Measurements from ENCODE around the gene TXNL4B. TPM values are rescaled to one million over a fixed set of nuclear protein-coding genes. Genes with fewer than 3 reads are reported as not detected.
"Not testable (repeated sequence)": the region's sequence is repeated elsewhere in the genome, so short reads cannot be mapped to it uniquely, and the experiment has no call there.

Gene TXNL4B
- total and polyA plus RNA-seq, 12 donors, result 3.8 to 18.3 (median 10.0) TPM

- peaks cover 0 to 46% of the 10 kb centered on the region in 2 donors for H3K36me3 ChIP-seq (replicated peaks in 1 of 2)
- no peaks in the 10 kb centered on the region for H3K4me1 ChIP-seq (replicated peaks in 1 of 2)
- intact Hi-C loops (cut with DNase I), result no loop called here
- H3K4me3 ChIP-seq, result no peak overlapping the region
- no peak for TF ChIP-seq CTCF (IDR thresholded peaks at IDR 0.05)
- no peak for TF ChIP-seq POLR2A (IDR thresholded peaks at IDR 0.05)
- H3K27me3 ChIP-seq, result no peaks in the 10 kb centered on the region
- H3K27ac ChIP-seq, result no peak overlapping the region
- no peak for DNase-seq
- no peaks in the 10 kb centered on the region for H3K9me3 ChIP-seq (replicated peaks in 1 of 3)
- 95 to 99% (median 98%) methylated on average over 10 of the region's 10 CpGs for WGBS, 4 donors
Measured at GRCh38 chr16:72084445-72084844, 9.0 kb downstream of the TXNL4B start.

GRCh38 chr16:72083778-72084404 is 9.5 kb downstream of the TXNL4B start:
- intact Hi-C loops (cut with DNase I), result no loop called here
- no peak for DNase-seq
- TF ChIP-seq POLR2A (IDR thresholded peaks at IDR 0.05), result no peak
- no peak for TF ChIP-seq CTCF (IDR thresholded peaks at IDR 0.05)
- no peak overlapping the region for H3K27ac ChIP-seq
- H3K27me3 ChIP-seq, result no peaks in the 10 kb centered on the region
- no peaks in the 10 kb centered on the region for H3K9me3 ChIP-seq (replicated peaks in 1 of 3)
- H3K4me1 ChIP-seq (replicated peaks in 1 of 2), result no peaks in the 10 kb centered on the region
- WGBS, 4 donors, result 57 to 78% (median 62%) methylated on average over 3 of the region's 3 CpGs
- peaks cover 0 to 40% of the 10 kb centered on the region in 2 donors for H3K36me3 ChIP-seq (replicated peaks in 1 of 2)
- H3K4me3 ChIP-seq, result no peak overlapping the region

DNA sequence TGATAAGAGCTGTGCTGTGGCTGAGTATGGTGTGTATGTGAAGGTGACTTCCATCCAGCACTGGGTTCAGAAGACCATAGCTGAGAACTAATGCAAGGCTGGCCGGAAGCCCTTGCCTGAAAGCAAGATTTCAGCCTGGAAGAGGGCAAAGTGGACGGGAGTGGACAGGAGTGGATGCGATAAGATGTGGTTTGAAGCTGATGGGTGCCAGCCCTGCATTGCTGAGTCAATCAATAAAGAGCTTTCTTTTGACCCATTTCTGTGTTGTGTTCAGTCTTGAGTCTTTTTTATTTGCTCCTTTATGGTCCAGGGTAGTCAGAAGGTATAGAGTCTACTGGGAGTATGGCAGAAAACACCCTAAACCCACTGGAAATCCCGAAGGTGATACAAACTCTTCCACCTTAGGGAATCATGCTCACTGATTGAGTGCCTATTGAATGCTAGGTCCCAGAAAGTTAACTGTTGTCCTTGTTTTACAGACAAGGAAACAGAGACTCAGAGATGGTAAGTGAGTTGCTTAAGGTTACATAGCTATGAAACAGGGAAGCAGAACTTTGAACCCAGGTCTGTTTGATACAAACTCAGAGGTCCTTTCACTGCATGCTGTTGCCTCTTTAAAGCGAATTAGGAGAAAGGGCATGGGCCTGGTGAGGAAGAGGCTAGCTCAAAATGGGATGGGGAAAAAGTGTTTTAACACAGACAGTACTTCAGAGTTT is 16.3 kb downstream of the TXNL4B start:
- intact Hi-C loops (cut with DNase I); H3K4me1 ChIP-seq (replicated peaks in 1 of 2); DNase-seq; H3K27me3 ChIP-seq; H3K4me3 ChIP-seq; H3K9me3 ChIP-seq (replicated peaks in 1 of 3); H3K27ac ChIP-seq; H3K36me3 ChIP-seq (replicated peaks in 1 of 2): not testable (repeated sequence)
- 92 to 100% (median 95%) methylated on average over 1 to 2 of the region's 5 CpGs for WGBS, 4 donors

GRCh38 chr16:72075067-72075466 is 18.4 kb downstream of the TXNL4B start:
- H3K4me3 ChIP-seq; DNase-seq; H3K27ac ChIP-seq; H3K9me3 ChIP-seq (replicated peaks in 1 of 3); H3K27me3 ChIP-seq; intact Hi-C loops (cut with DNase I); H3K36me3 ChIP-seq (replicated peaks in 1 of 2); H3K4me1 ChIP-seq (replicated peaks in 1 of 2): not testable (repeated sequence)
- WGBS, 4 donors, result 54 to 76% (median 66%) methylated on average over 2 of the region's 6 CpGs; no CpG with 5 or more reads in 1 of the 4 donors

- no peak overlapping the region for H3K4me3 ChIP-seq
- TF ChIP-seq POLR2A (IDR thresholded peaks at IDR 0.05) (no peak), CTCF (IDR thresholded peaks at IDR 0.05) (no peak)
- peak overlapping the region in 3 of 5 donors; percentile 17 to 61 (median 31) for H3K27ac ChIP-seq
- peak in 5 of 7 donors; percentile 22 to 57 (median 28) for DNase-seq
- WGBS, 4 donors, result 72 to 79% (median 77%) methylated on average over 8 of the region's 8 CpGs
- intact Hi-C loops (cut with DNase I), result no loop called here
- peaks cover 0 to 5% of the 10 kb centered on the region in 2 donors for H3K4me1 ChIP-seq (replicated peaks in 1 of 2)
- no peaks in the 10 kb centered on the region for H3K36me3 ChIP-seq (replicated peaks in 1 of 2)
- H3K9me3 ChIP-seq (replicated peaks in 1 of 3), result no peaks in the 10 kb centered on the region
- H3K27me3 ChIP-seq, result no peaks in the 10 kb centered on the region
Measured at GRCh38 chr16:72073560-72074230, 19.7 kb downstream of the TXNL4B start.
